Transverse colon (tissue), 3 donors: Measurements from ENCODE around the gene PPP1R2C.

ENCODE experiments used
- CTCF ChIP-seq, 5 experiments: fragments of 200-600 bp in 3 of 5; fragments of 450-650 bp in 2 of 5; sonication (generic) in 3 of 5; IDR thresholded peaks; 1 replicate in 2 of 5; 2 replicates in 3 of 5; pipeline ENCODE4 v1.5.1; 2016 to 2017; ENCODE audit warnings: antibody characterized with exemption in 5 of 5, inconsistent platforms in 3 of 5, mild to moderate bottlenecking in 2 of 5, moderate library complexity in 1 of 5
- POLR2A ChIP-seq: fragments of 450-650 bp; IDR thresholded peaks from one replicate; pipeline ENCODE4 v1.6.1; 2016; ENCODE audit warnings: antibody characterized with exemption, mild to moderate bottlenecking, moderate library complexity

- no peak for TF ChIP-seq CTCF (IDR thresholded peaks at IDR 0.05)
- no peak for TF ChIP-seq POLR2A
Observed at GRCh38 chrX:42739258-42739657, 38.7 kb downstream of the PPP1R2C start.
